Panc1 (cell line): ENCODE data around the gene CEMIP.

Experiments used
- CTCF ChIP-seq: fragments of 450-650 bp; IDR thresholded peaks from 2 replicates; pipeline ENCODE4 v1.5.1; 2017; ENCODE audit warnings: mild to moderate bottlenecking
- POLR2AphosphoS5 ChIP-seq: IDR thresholded peaks from 2 replicates; pipeline ENCODE4 v1.6.1; 2012; ENCODE audit warnings: mild to moderate bottlenecking, low read depth, low read length, moderate library complexity
- TCF7L2 ChIP-seq: IDR thresholded peaks from 2 replicates; pipeline ENCODE4 v1.6.1; 2011; ENCODE audit warnings: mild to moderate bottlenecking, low read depth, low read length, inconsistent platforms

- TF ChIP-seq CTCF = no peak
- no peak for TF ChIP-seq TCF7L2
- no peak for TF ChIP-seq POLR2AphosphoS5
These were observed 118.9 kb downstream of the CEMIP start for GRCh38 chr15:80898040-80898439.
